Osteoblast (primary cell): ENCODE data around the gene GALNT9. TPM values are rescaled to one million over a fixed set of nuclear protein-coding genes. Genes with fewer than 3 reads are reported as not detected.
"Not testable (repeated sequence)": the region's sequence is repeated elsewhere in the genome, so short reads cannot be mapped to it uniquely, and the experiment has no call there.

ENCODE experiments used
- DNase-seq: peaks from one replicate; pipeline ENCODE4 v3.0.0; 2011; ENCODE audit warnings: low spot score, mixed read lengths; ENCODE audit not compliant: insufficient read length; ENCODE audit errors: missing footprints
- H2AFZ ChIP-seq: 2 replicates; pipeline ENCODE4 v1.6.0; 2011; ENCODE audit warnings: mild to moderate bottlenecking, low read length
- H3K27ac ChIP-seq: 2 replicates; pipeline ENCODE4 v1.5.1; 2011; ENCODE audit warnings: mild to moderate bottlenecking, low read depth, low read length, moderate library complexity
- H3K27me3 ChIP-seq: 2 replicates; pipeline ENCODE4 v1.6.0; 2012; ENCODE audit warnings: mild to moderate bottlenecking, control low read depth, inconsistent platforms, low read length, moderate library complexity; ENCODE audit not compliant: insufficient read depth
- H3K36me3 ChIP-seq: 2 replicates; pipeline ENCODE4 v1.5.1; 2011; ENCODE audit warnings: mild to moderate bottlenecking, low read length, control low read depth, moderate library complexity; ENCODE audit not compliant: insufficient read depth
- H3K4me1 ChIP-seq: 2 replicates; pipeline ENCODE4 v1.5.1; 2011; ENCODE audit warnings: mild to moderate bottlenecking, low read length, control low read depth, moderate library complexity; ENCODE audit not compliant: insufficient read depth
- H3K4me2 ChIP-seq: 2 replicates; pipeline ENCODE4 v1.6.0; 2011; ENCODE audit warnings: mild to moderate bottlenecking, low read length; ENCODE audit not compliant: insufficient read depth
- H3K4me3 ChIP-seq: fragments of 200-600 bp; sonication (generic); 3 replicates; pipeline ENCODE4 v1.5.1; 2012; ENCODE audit warnings: mild to moderate bottlenecking, low read length, inconsistent platforms; ENCODE audit not compliant: insufficient read depth
- H3K79me2 ChIP-seq: 2 replicates; pipeline ENCODE4 v1.6.0; 2012; ENCODE audit warnings: mild to moderate bottlenecking, low read length, control low read depth, inconsistent platforms; ENCODE audit not compliant: insufficient read depth
- H3K9me3 ChIP-seq: 2 replicates; pipeline ENCODE4 v1.5.1; 2011; ENCODE audit warnings: low read depth, low read length, control low read depth
- H4K20me1 ChIP-seq: 2 replicates; pipeline ENCODE4 v1.6.0; 2012; ENCODE audit warnings: mild to moderate bottlenecking, low read length, control low read depth; ENCODE audit not compliant: insufficient read depth
- total RNA-seq: library from RNA; depleted of rRNA; stranded (reverse); fragments of >200 nt; gene quantifications from 2 replicates; pipeline ENCODE4 v1.2.3, GENCODE V29; 2012
- TF ChIP-seq, protein P1 (sequence below): IDR thresholded peaks from 2 replicates; pipeline ENCODE4 v1.5.1; 2011; ENCODE audit warnings: mild to moderate bottlenecking, low read depth, low read length, moderate library complexity; ENCODE audit errors: extremely low read depth

The GALNT9 gene
- total RNA-seq, 1 donor, result 0.36 TPM

GRCh38 chr12:132267873-132268272 lies 61.5 kb downstream of the GALNT9 start:
- Histone ChIP-seq H2AFZ (no peak overlapping the region), H3K4me3 (no peak overlapping the region), H4K20me1 (no peaks in the 10 kb centered on the region), H3K27ac (no peak overlapping the region), H3K27me3 (no peaks in the 10 kb centered on the region), H3K9me3 (no peaks in the 10 kb centered on the region), H3K4me2 (no peak overlapping the region), H3K4me1 (no peaks in the 10 kb centered on the region), H3K36me3 (no peaks in the 10 kb centered on the region), H3K79me2 (no peaks in the 10 kb centered on the region)
- TF ChIP-seq, protein P1, sequence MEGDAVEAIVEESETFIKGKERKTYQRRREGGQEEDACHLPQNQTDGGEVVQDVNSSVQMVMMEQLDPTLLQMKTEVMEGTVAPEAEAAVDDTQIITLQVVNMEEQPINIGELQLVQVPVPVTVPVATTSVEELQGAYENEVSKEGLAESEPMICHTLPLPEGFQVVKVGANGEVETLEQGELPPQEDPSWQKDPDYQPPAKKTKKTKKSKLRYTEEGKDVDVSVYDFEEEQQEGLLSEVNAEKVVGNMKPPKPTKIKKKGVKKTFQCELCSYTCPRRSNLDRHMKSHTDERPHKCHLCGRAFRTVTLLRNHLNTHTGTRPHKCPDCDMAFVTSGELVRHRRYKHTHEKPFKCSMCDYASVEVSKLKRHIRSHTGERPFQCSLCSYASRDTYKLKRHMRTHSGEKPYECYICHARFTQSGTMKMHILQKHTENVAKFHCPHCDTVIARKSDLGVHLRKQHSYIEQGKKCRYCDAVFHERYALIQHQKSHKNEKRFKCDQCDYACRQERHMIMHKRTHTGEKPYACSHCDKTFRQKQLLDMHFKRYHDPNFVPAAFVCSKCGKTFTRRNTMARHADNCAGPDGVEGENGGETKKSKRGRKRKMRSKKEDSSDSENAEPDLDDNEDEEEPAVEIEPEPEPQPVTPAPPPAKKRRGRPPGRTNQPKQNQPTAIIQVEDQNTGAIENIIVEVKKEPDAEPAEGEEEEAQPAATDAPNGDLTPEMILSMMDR, result no peak
- DNase-seq, result no peak

DNA sequence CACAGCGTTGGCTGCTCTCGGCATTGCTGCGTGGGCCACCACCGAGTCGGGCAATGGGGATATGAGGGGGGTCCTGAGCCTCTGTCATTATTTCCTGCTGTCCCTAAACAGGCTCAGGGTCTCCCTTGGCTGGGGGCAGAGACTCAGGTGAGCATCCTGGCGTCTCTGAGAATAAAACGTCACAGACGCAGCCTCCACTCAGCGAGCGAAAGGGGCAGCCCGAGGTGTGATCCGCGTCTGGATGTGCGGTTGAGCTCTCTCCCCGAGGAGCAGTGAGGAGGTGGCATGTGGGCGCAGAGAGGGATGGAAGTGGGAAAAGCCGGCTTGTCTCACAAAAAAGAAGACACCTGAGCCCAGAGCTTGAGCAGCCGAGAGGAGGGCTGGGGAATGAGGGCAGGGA lies 62.6 kb downstream of the GALNT9 start:
- Histone ChIP-seq H3K4me2 (no peak overlapping the region), H3K27ac (no peak overlapping the region), H4K20me1 (no peaks in the 10 kb centered on the region), H3K4me3 (no peak overlapping the region), H3K79me2 (no peaks in the 10 kb centered on the region), H3K36me3 (no peaks in the 10 kb centered on the region), H3K4me1 (no peaks in the 10 kb centered on the region), H3K9me3 (no peaks in the 10 kb centered on the region), H2AFZ (no peak overlapping the region), H3K27me3 (no peaks in the 10 kb centered on the region)
- DNase-seq, result peak; percentile 85
- TF ChIP-seq, protein P1, result no peak

DNA sequence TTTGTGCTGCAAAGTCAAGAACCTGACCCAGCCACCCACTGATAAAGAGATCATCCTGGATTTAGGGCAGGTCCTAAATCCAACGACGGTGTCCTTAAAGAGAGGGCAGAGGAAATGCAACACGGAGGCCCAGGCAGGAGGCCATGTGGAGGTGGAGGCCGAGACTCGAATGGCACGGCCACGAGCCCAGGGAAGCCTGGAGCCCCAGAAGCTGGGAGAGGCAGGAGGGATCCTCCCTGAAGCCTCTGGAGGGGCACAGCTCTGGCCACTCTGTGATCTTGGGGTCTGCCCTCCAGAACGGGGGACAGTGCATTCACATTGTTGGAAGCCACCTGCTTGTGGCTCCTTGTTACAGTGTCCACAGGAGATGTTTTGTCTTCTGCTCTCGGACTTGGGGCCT lies 63.0 kb downstream of the GALNT9 start:
- Histone ChIP-seq H3K9me3 (no peaks in the 10 kb centered on the region), H3K36me3 (no peaks in the 10 kb centered on the region), H3K4me2 (no peak overlapping the region), H3K4me1 (no peaks in the 10 kb centered on the region), H3K27me3 (no peaks in the 10 kb centered on the region), H3K79me2 (no peaks in the 10 kb centered on the region), H3K4me3 (no peak overlapping the region), H3K27ac (no peak overlapping the region), H4K20me1 (no peaks in the 10 kb centered on the region), H2AFZ (no peak overlapping the region)
- TF ChIP-seq, protein P1, result no peak
- DNase-seq, result no peak

- not testable (repeated sequence) for H3K36me3 ChIP-seq, H3K79me2 ChIP-seq, H3K4me2 ChIP-seq, DNase-seq, H3K4me3 ChIP-seq, H3K4me1 ChIP-seq, H3K27ac ChIP-seq, H3K27me3 ChIP-seq, H4K20me1 ChIP-seq, H2AFZ ChIP-seq, H3K9me3 ChIP-seq
Measured at GRCh38 chr12:132265822-132266221, 63.6 kb downstream of the GALNT9 start.
